Measurements from ENCODE around the gene WWOX. TPM values are rescaled to one million over a fixed set of nuclear protein-coding genes. Genes with fewer than 3 reads are reported as not detected.

The WWOX gene
- total RNA-seq, 1 donor, result 24.2 TPM

DNA sequence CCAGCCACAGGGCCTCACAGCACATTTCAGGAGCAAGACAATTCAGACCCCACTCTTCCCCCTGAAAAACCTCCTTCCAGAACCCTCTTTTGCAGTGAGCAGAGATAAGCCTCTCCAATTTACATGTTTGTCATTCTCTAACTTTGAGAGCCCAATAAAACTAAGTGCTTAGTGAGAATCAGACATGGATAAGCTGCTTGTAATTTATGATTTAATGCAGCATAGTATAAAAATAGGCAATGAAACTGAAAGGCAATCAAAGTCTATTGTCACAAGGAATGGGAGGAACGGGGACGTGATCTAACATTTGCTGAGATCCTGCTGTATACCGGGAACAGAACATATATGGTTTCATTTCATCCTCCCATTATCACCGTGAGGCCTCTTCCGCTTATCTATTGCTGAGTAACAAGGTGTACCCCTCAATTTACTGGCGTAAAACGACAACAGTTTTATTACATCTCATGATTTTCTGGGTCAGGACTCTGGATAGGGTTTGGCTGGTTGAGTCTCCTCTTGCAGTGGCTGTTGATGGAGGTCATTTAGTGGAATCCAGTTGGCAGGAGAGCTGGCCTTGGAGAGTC lies 903.7 kb downstream of the WWOX start:
- no peak for DNase-seq (ENCODE audit: low read depth)
- TF ChIP-seq, protein P1, sequence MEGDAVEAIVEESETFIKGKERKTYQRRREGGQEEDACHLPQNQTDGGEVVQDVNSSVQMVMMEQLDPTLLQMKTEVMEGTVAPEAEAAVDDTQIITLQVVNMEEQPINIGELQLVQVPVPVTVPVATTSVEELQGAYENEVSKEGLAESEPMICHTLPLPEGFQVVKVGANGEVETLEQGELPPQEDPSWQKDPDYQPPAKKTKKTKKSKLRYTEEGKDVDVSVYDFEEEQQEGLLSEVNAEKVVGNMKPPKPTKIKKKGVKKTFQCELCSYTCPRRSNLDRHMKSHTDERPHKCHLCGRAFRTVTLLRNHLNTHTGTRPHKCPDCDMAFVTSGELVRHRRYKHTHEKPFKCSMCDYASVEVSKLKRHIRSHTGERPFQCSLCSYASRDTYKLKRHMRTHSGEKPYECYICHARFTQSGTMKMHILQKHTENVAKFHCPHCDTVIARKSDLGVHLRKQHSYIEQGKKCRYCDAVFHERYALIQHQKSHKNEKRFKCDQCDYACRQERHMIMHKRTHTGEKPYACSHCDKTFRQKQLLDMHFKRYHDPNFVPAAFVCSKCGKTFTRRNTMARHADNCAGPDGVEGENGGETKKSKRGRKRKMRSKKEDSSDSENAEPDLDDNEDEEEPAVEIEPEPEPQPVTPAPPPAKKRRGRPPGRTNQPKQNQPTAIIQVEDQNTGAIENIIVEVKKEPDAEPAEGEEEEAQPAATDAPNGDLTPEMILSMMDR (IDR thresholded peaks at IDR 0.05; ENCODE audit: insufficient read depth, low read length), result no peak
- no peak overlapping the region for H3K4me3 ChIP-seq (ENCODE audit: low read depth, low read length)

GRCh38 chr16:79004309-79004708 lies 904.9 kb downstream of the WWOX start:
- no peak overlapping the region for H3K4me3 ChIP-seq (ENCODE audit: low read depth, low read length)
- TF ChIP-seq, protein P1 (IDR thresholded peaks at IDR 0.05; ENCODE audit: insufficient read depth, low read length), result no peak
- DNase-seq (ENCODE audit: low read depth), result no peak

DNA sequence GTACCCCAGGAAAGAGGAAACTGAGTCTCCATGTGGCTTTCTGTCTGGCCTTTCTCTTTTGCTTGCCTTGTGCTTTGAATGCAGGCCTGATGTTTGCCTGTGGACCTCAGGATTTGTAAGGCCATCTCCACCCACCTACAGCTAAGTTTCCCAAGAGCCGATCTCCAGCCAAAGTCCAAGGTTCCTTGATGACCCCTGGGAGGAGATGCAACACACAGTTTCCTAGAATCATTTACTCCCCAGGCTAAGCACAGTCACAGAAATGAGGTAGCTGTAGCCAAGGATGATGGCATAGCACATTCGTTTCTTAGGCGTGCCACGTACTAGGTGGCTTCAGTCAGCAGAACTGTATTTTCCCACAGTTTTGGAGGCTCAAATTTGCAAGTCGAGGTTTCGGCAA lies 905.6 kb downstream of the WWOX start:
- DNase-seq (ENCODE audit: low read depth), result no peak
- no peak overlapping the region for H3K4me3 ChIP-seq (ENCODE audit: low read depth, low read length)
- TF ChIP-seq, protein P1 (IDR thresholded peaks at IDR 0.05; ENCODE audit: insufficient read depth, low read length), result no peak

DNA sequence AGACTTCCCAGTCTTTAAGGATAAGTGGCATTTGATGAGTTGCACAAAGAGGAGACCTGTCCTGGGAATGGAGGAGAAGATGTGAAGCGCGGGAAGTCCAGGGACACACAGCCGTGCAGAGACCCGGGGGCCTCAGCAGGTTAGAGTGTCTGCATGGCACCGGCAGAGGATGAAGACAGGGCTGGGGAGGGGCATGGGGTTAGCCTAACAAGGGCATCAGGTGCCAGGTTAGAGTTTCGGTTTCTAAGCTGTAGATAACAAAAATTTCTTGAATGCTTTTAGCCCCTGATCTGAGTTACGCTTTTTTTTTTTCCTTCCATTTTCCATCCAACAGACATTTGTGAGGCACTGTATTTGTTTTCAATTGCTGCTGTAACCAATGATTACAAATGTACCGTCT lies 906.8 kb downstream of the WWOX start:
- TF ChIP-seq, protein P1 (IDR thresholded peaks at IDR 0.05; ENCODE audit: insufficient read depth, low read length), result no peak
- DNase-seq (ENCODE audit: low read depth), result no peak
- no peak overlapping the region for H3K4me3 ChIP-seq (ENCODE audit: low read depth, low read length)

- DNase-seq (ENCODE audit: low read depth), result no peak
- TF ChIP-seq, protein P1 (IDR thresholded peaks at IDR 0.05; ENCODE audit: insufficient read depth, low read length), result no peak
- no peak overlapping the region for H3K4me3 ChIP-seq (ENCODE audit: low read depth, low read length)
These were observed 907.3 kb downstream of the WWOX start for GRCh38 chr16:79006765-79007164.

DNA sequence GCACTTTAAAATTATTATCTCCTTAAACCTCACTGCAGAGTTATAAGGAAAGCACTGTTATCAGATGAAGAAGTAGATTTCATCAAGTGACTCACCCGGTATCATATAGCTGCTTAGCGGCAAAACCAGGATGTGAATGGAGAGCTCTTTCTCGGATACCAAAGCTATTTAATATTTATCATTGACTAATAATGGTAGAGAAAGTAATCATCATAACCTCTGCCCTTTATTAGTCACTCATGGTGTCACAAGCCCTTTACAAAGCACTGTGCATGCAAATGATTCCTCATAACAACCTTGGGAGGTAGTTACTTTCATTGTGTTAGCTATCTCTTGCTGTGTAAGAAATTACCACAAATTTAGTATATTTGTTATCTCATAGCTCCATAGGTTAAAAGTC lies 908.2 kb downstream of the WWOX start:
- no peak for DNase-seq (ENCODE audit: low read depth)
- TF ChIP-seq, protein P1 (IDR thresholded peaks at IDR 0.05; ENCODE audit: insufficient read depth, low read length), result no peak
- H3K4me3 ChIP-seq (ENCODE audit: low read depth, low read length), result no peak overlapping the region
